ENCODE measurements around the gene CUBN. TPM values are rescaled to one million over a fixed set of nuclear protein-coding genes. Genes with fewer than 3 reads are reported as not detected.

Gene CUBN
- total RNA-seq, 1 experiment from 2014 or later = 4.6 TPM

GRCh38 chr10:16966991-16967865, 162.4 kb downstream of the CUBN start:
- Mint-ChIP-seq H3K4me3 (ENCODE audit: unreplicated experiment) (no peak overlapping the region), H3K9me3 (ENCODE audit: unreplicated experiment) (no peaks in the 10 kb centered on the region), H3K27ac (ENCODE audit: unreplicated experiment) (no peak overlapping the region), H3K4me1 (ENCODE audit: low read depth, unreplicated experiment) (no peaks in the 10 kb centered on the region), H3K27me3 (ENCODE audit: insufficient read depth, unreplicated experiment) (peaks cover 5% of the 10 kb centered on the region), H3K36me3 (ENCODE audit: insufficient read depth, unreplicated experiment) (no peaks in the 10 kb centered on the region)
- no peaks in the 10 kb centered on the region for H3K4me1 ChIP-seq
- ChIA-PET CTCF (no interaction called here), POLR2A (no interaction called here)
- intact Hi-C loops (cut with micrococcal nuclease; ENCODE audit: unreplicated experiment) = no loop called here
- H3K27me3 ChIP-seq (replicated peaks; ENCODE audit: control insufficient read depth, insufficient read depth, low read length) = no peaks in the 10 kb centered on the region
- TF ChIP-seq CTCF (IDR thresholded peaks at IDR 0.05; ENCODE audit: insufficient read depth in 1 of 2, low read depth in 1 of 2, low read length in 1 of 2, severe bottlenecking in 1 of 2, unreplicated experiment in 1 of 2) = no peak
- H3K9me3 ChIP-seq = no peaks in the 10 kb centered on the region
- no peak overlapping the region for H3K4me3 ChIP-seq (ENCODE audit: low read depth, low read length)
- DNase-seq = no peak
- no TSS peak for BruUV-seq (replicated peaks)
- no peaks in the 10 kb centered on the region for H3K36me3 ChIP-seq (ENCODE audit: control insufficient read depth, insufficient read depth, low read length)

GRCh38 chr10:16965740-16966447, 163.7 kb downstream of the CUBN start:
- Mint-ChIP-seq H3K9me3 (ENCODE audit: unreplicated experiment) (no peaks in the 10 kb centered on the region), H3K4me3 (ENCODE audit: unreplicated experiment) (no peak overlapping the region), H3K36me3 (ENCODE audit: insufficient read depth, unreplicated experiment) (no peaks in the 10 kb centered on the region), H3K27me3 (ENCODE audit: insufficient read depth, unreplicated experiment) (peaks cover 7% of the 10 kb centered on the region), H3K4me1 (ENCODE audit: low read depth, unreplicated experiment) (no peaks in the 10 kb centered on the region), H3K27ac (ENCODE audit: unreplicated experiment) (no peak overlapping the region)
- ChIA-PET POLR2A (no interaction called here), CTCF (no interaction called here)
- no peak for TF ChIP-seq CTCF (IDR thresholded peaks at IDR 0.05; ENCODE audit: insufficient read depth in 1 of 2, low read depth in 1 of 2, low read length in 1 of 2, severe bottlenecking in 1 of 2, unreplicated experiment in 1 of 2)
- no TSS peak for BruUV-seq (replicated peaks)
- H3K27me3 ChIP-seq (replicated peaks; ENCODE audit: control insufficient read depth, insufficient read depth, low read length) = no peaks in the 10 kb centered on the region
- H3K36me3 ChIP-seq (ENCODE audit: control insufficient read depth, insufficient read depth, low read length) = no peaks in the 10 kb centered on the region
- H3K4me1 ChIP-seq = no peaks in the 10 kb centered on the region
- H3K4me3 ChIP-seq (ENCODE audit: low read depth, low read length) = no peak overlapping the region
- no peak for DNase-seq
- H3K9me3 ChIP-seq = no peaks in the 10 kb centered on the region
- intact Hi-C loops (cut with micrococcal nuclease; ENCODE audit: unreplicated experiment) = no loop called here

- intact Hi-C loops (cut with micrococcal nuclease; ENCODE audit: unreplicated experiment) = no loop called here
- H3K9me3 Mint-ChIP-seq (ENCODE audit: unreplicated experiment) = no peaks in the 10 kb centered on the region
- H3K36me3 Mint-ChIP-seq (ENCODE audit: insufficient read depth, unreplicated experiment) = no peaks in the 10 kb centered on the region
- BruUV-seq (replicated peaks) = no TSS peak
- no peak overlapping the region for H3K27ac Mint-ChIP-seq (ENCODE audit: unreplicated experiment)
- no peak overlapping the region for H3K4me3 ChIP-seq (ENCODE audit: low read depth, low read length)
- no peaks in the 10 kb centered on the region for H3K36me3 ChIP-seq (ENCODE audit: control insufficient read depth, insufficient read depth, low read length)
- H3K4me1 ChIP-seq = no peaks in the 10 kb centered on the region
- no peaks in the 10 kb centered on the region for H3K27me3 ChIP-seq (replicated peaks; ENCODE audit: control insufficient read depth, insufficient read depth, low read length)
- no peak overlapping the region for H3K4me3 Mint-ChIP-seq (ENCODE audit: unreplicated experiment)
- ChIA-PET CTCF (no interaction called here), POLR2A (no interaction called here)
- no peak for DNase-seq
- H3K9me3 ChIP-seq = no peaks in the 10 kb centered on the region
- peaks cover 7% of the 10 kb centered on the region for H3K27me3 Mint-ChIP-seq (ENCODE audit: insufficient read depth, unreplicated experiment)
- no peaks in the 10 kb centered on the region for H3K4me1 Mint-ChIP-seq (ENCODE audit: low read depth, unreplicated experiment)
- no peak for TF ChIP-seq CTCF (IDR thresholded peaks at IDR 0.05; ENCODE audit: insufficient read depth in 1 of 2, low read depth in 1 of 2, low read length in 1 of 2, severe bottlenecking in 1 of 2, unreplicated experiment in 1 of 2)
Measured at GRCh38 chr10:16965344-16965616, 164.3 kb downstream of the CUBN start.

All from Caco-2 (cell line).